Breast epithelium (tissue), 4 donors: Measurements from ENCODE around the gene COMMD1. TPM values are rescaled to one million over a fixed set of nuclear protein-coding genes. Genes with fewer than 3 reads are reported as not detected.

Source experiments
- DNase-seq, 2 donors: peaks; one replicate each; pipeline ENCODE4 v3.0.0-alpha.2; 2019; ENCODE audit warnings: low spot score in 2 of 2
- H3K27ac ChIP-seq, 2 donors: fragments of 200-600 bp; sonication (generic) in 1 of 2; one replicate each; pipeline ENCODE4 v1.5.1; 2016 to 2019; ENCODE audit warnings: mild to moderate bottlenecking in 1 of 2
- H3K27me3 ChIP-seq, 2 donors: fragments of 200-600 bp; sonication (generic) in 1 of 2; one replicate each; pipeline versions ENCODE4 v1.5.1 to v1.6.0; 2017 to 2019; ENCODE audit warnings: control low read depth in 1 of 2, mild to moderate bottlenecking in 1 of 2
- H3K36me3 ChIP-seq: fragments of 200-600 bp; one replicate; pipeline ENCODE4 v1.5.1; 2019
- H3K4me1 ChIP-seq, 2 donors: fragments of 200-600 bp; sonication (generic); one replicate each; pipeline ENCODE4 v1.5.1; 2016 to 2019; ENCODE audit warnings: control low read depth in 1 of 2
- H3K4me3 ChIP-seq, 3 donors: fragments of 200-600 bp; sonication (generic); 1 replicate in 2 of 3; 2 replicates in 1 of 3; pipeline ENCODE4 v1.5.1; 2016 to 2019; ENCODE audit warnings: mild to moderate bottlenecking in 3 of 3, moderate library complexity in 2 of 3
- H3K9me3 ChIP-seq, 2 donors: fragments of 200-600 bp; sonication (generic) in 1 of 2; one replicate each; pipeline ENCODE4 v1.5.1; 2016 to 2019; ENCODE audit warnings: control low read depth in 1 of 2
- POLR2A ChIP-seq: fragments of 450-650 bp; IDR thresholded peaks from one replicate; pipeline ENCODE4 v1.6.1; 2016; ENCODE audit warnings: antibody characterized with exemption, mild to moderate bottlenecking, moderate library complexity
- POLR2AphosphoS5 ChIP-seq, 3 donors: sonication (generic); formaldehyde crosslinking; IDR thresholded peaks; one replicate each; pipeline ENCODE4 v1.6.1; 2017; ENCODE audit warnings: antibody characterized with exemption in 3 of 3
- intact Hi-C: fragments of 100-400 bp; cut with DNase I; formaldehyde crosslinking; loops from one replicate; pipeline ENCODE4 v1.15.1; 2023; ENCODE audit warnings: low total_unique reads
- total RNA-seq, 3 donors: library from RNA; depleted of rRNA; stranded (reverse); fragments of >200 nt; gene quantifications; one replicate each; pipeline ENCODE4 v1.1.0, GENCODE V29; 2016
- TF ChIP-seq, protein P1 (sequence below), 3 donors: fragments of 450-650 bp; IDR thresholded peaks; one replicate each; pipeline ENCODE4 v1.5.1; 2016 to 2017; ENCODE audit warnings: antibody characterized with exemption in 3 of 3, mild to moderate bottlenecking in 3 of 3, moderate library complexity in 3 of 3

Gene COMMD1
- total RNA-seq, 3 donors from 2014 or later, result 38.4 to 63.8 (median 56.4) TPM

DNA sequence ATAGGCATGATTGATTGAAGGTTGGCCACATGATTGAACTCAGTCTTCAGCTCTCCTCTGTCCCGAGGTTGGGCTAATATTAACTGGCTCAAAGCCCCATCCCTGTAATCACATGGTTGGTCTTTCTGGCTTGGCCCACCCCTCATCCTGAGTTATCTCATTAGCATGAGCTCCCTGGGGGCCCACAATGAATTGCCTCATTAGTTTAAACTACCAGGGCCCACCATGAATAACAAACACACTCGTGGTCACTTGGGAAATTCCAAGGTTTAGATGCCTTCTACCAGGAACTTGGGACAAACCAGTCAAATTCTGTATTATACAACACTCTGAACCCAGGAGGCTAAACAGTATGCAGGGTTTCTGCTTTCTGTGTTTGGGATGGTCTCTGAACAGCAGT, 168.8 kb downstream of the COMMD1 start:
- H3K27me3 ChIP-seq, result no peaks in the 10 kb centered on the region
- TF ChIP-seq, protein P1, sequence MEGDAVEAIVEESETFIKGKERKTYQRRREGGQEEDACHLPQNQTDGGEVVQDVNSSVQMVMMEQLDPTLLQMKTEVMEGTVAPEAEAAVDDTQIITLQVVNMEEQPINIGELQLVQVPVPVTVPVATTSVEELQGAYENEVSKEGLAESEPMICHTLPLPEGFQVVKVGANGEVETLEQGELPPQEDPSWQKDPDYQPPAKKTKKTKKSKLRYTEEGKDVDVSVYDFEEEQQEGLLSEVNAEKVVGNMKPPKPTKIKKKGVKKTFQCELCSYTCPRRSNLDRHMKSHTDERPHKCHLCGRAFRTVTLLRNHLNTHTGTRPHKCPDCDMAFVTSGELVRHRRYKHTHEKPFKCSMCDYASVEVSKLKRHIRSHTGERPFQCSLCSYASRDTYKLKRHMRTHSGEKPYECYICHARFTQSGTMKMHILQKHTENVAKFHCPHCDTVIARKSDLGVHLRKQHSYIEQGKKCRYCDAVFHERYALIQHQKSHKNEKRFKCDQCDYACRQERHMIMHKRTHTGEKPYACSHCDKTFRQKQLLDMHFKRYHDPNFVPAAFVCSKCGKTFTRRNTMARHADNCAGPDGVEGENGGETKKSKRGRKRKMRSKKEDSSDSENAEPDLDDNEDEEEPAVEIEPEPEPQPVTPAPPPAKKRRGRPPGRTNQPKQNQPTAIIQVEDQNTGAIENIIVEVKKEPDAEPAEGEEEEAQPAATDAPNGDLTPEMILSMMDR (IDR thresholded peaks at IDR 0.05), result no peak
- TF ChIP-seq POLR2A, result no peak
- no peak for TF ChIP-seq POLR2AphosphoS5 (IDR thresholded peaks at IDR 0.05)
- H3K4me3 ChIP-seq, result no peak overlapping the region
- no peak for DNase-seq
- no peak overlapping the region for H3K27ac ChIP-seq
- intact Hi-C loops, result no loop called here
- H3K36me3 ChIP-seq, result no peaks in the 10 kb centered on the region
- peaks cover 12 to 14% of the 10 kb centered on the region in 2 donors for H3K9me3 ChIP-seq
- no peaks in the 10 kb centered on the region for H3K4me1 ChIP-seq

DNA sequence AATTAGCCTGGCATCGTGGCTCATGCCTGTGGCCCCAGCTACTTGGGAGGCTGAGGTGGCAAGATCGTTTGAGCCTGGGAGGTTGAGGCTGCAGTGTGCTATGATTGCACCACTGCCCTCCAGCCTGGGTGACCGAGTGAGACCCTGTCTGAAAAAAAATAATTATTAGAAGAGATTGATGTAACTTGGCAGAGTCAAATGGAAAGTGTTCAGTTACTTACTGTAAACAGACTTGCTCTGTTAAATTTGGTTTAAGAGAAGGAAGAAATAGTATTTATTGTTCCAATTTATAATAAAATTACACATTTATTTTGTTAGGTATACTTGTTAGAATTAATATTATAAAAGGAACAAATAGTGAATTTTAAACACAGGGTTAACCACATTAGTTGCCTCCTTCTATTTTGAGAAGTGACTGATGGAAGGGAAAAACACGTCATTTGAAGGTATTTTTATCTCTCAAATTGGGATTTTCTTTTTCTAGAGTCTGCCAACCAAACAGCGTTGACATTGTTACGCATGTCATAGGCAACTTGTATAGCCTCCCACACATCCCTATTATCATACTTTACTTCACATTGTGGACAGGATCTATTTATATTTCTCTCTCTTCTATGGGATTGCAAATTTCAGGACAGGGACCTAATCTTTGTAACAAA, 171.6 kb downstream of the COMMD1 start:
- no peak for DNase-seq
- Histone ChIP-seq H3K4me3 (no peak overlapping the region), H3K9me3 (peaks cover 9 to 10% of the 10 kb centered on the region in 2 donors), H3K27me3 (no peaks in the 10 kb centered on the region), H3K36me3 (no peaks in the 10 kb centered on the region), H3K4me1 (no peaks in the 10 kb centered on the region), H3K27ac (no peak overlapping the region)
- TF ChIP-seq, protein P1 (IDR thresholded peaks at IDR 0.05), result no peak
- TF ChIP-seq POLR2A, result no peak
- no peak for TF ChIP-seq POLR2AphosphoS5 (IDR thresholded peaks at IDR 0.05)
- intact Hi-C loops, result no loop called here

DNA sequence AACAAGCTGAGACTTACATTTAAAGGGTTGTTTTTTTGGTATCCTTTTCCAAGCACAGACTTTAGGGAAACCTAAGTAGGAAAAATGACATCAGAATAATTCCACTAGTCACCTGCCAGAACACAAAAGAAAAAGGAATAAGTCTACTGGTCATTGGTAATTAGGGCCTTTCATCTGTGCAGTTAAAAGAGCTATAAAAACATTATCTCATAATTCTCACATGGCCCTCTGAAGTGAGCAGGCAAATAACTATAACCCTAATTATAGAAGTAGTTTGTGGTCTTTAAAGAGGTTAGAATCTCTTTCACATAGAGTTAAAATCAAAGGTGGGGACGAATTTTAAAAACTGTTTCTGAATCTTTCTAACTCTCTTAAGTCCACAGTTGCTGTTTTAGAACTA, 179.3 kb downstream of the COMMD1 start:
- Histone ChIP-seq H3K4me1 (no peaks in the 10 kb centered on the region), H3K9me3 (no peaks in the 10 kb centered on the region), H3K36me3 (no peaks in the 10 kb centered on the region), H3K27ac (no peak overlapping the region), H3K27me3 (no peaks in the 10 kb centered on the region), H3K4me3 (no peak overlapping the region)
- DNase-seq, result no peak
- intact Hi-C loops, result no loop called here
- TF ChIP-seq POLR2A (no peak), POLR2AphosphoS5 (IDR thresholded peaks at IDR 0.05) (no peak)

DNA sequence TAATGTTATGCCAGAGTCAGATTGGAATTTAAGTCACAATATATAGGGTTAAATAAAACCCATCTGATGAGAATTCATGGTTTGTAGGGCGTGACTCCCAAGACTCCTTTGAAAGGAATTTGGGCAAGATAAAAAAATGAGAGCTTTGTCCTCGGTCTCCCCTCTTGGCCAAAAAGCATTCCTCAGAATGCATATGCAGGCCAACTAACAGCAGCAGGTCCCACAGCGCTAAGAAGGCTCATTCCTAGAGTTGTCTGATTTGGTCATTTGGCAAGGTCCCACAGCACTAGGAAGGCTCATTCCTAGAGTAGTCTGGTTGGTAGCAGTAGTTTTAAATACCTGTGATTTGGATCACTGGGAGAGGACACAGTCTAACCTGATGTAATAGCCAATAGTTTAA, 184.2 kb downstream of the COMMD1 start:
- Histone ChIP-seq H3K36me3 (no peaks in the 10 kb centered on the region), H3K4me3 (no peak overlapping the region), H3K27ac (no peak overlapping the region), H3K9me3 (no peaks in the 10 kb centered on the region), H3K4me1 (no peaks in the 10 kb centered on the region), H3K27me3 (no peaks in the 10 kb centered on the region)
- intact Hi-C loops, result no loop called here
- no peak for DNase-seq
- no peak for TF ChIP-seq POLR2AphosphoS5 (IDR thresholded peaks at IDR 0.05)
- TF ChIP-seq, protein P1 (IDR thresholded peaks at IDR 0.05), result no peak
- TF ChIP-seq POLR2A, result no peak

DNA sequence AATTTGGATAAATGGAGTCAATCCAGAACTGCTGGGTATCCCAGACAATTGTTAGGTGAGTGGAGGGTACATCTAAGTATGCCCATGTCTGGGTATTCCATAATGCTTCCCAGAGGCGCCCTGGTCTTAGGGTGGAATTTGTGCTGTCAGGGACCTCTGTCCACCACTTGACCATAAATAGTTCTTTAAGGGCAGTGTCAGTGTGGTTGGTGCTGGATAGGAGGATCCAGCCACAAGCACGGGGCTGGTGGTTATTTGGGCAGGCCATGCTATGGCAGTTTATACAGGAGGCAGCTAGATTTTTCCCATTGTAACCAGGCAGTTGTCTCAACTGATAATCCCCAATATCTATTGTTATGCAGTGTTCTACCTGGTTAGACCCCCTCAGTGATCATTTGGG, 186.0 kb downstream of the COMMD1 start:
- Histone ChIP-seq H3K4me1 (no peaks in the 10 kb centered on the region), H3K27me3 (no peaks in the 10 kb centered on the region)
- intact Hi-C loops, result no loop called here

More for the DNA sequence above, 186.0 kb downstream of the COMMD1 start:
- no peaks in the 10 kb centered on the region for H3K9me3 ChIP-seq
- H3K27ac ChIP-seq, result no peak overlapping the region
- DNase-seq, result no peak
- H3K36me3 ChIP-seq, result no peaks in the 10 kb centered on the region
- TF ChIP-seq POLR2AphosphoS5 (IDR thresholded peaks at IDR 0.05) (no peak), POLR2A (no peak)
- TF ChIP-seq, protein P1 (IDR thresholded peaks at IDR 0.05), result no peak
- H3K4me3 ChIP-seq, result no peak overlapping the region
